Stimulated activated CD8-positive, alpha-beta memory T cell treated with anti-CD3 and anti-CD28 coated beads, Interleukin-7, amount 100 ng/mL, for 1 hour (primary cell): Measurements from ENCODE around the gene BICDL1.

Experiments used
- DNase-seq, 2 donors: peaks; one replicate each; pipeline ENCODE4 v3.0.0-alpha.2; 2020; ENCODE audit warnings: low read depth in 2 of 2

BICDL1 gene

GRCh38 chr12:120055231-120056000 lies 66.4 kb downstream of the BICDL1 start:
- DNase-seq = no peak

GRCh38 chr12:120056739-120057138 lies 67.7 kb downstream of the BICDL1 start:
- no peak for DNase-seq

GRCh38 chr12:120060196-120060595 lies 71.2 kb downstream of the BICDL1 start:
- no peak for DNase-seq

- no peak for DNase-seq
Observed at GRCh38 chr12:120060717-120061116, 71.7 kb downstream of the BICDL1 start.

- no peak for DNase-seq
Observed at GRCh38 chr12:120061575-120062214, 72.7 kb downstream of the BICDL1 start.

GRCh38 chr12:120062976-120063579 lies 74.0 kb downstream of the BICDL1 start:
- DNase-seq = no peak

GRCh38 chr12:120064054-120064940 lies 75.3 kb downstream of the BICDL1 start:
- DNase-seq = no peak

- no peak for DNase-seq
Observed at GRCh38 chr12:120065472-120065871, 76.4 kb downstream of the BICDL1 start.

- no peak for DNase-seq
Observed at GRCh38 chr12:120066341-120066740, 77.3 kb downstream of the BICDL1 start.

- DNase-seq = no peak
Observed at GRCh38 chr12:120067084-120067869, 78.2 kb downstream of the BICDL1 start.

GRCh38 chr12:120067901-120068300 lies 78.9 kb downstream of the BICDL1 start:
- DNase-seq = no peak

- no peak for DNase-seq
Observed at GRCh38 chr12:120069278-120069677, 80.2 kb downstream of the BICDL1 start.

- DNase-seq = no peak
Observed at GRCh38 chr12:120071493-120072020, 82.5 kb downstream of the BICDL1 start.

GRCh38 chr12:120072472-120073249 lies 83.6 kb downstream of the BICDL1 start:
- no peak for DNase-seq

GRCh38 chr12:120075034-120075616 lies 86.1 kb downstream of the BICDL1 start:
- DNase-seq = no peak

- no peak for DNase-seq
Observed at GRCh38 chr12:120076651-120077050, 87.6 kb downstream of the BICDL1 start.

- DNase-seq = no peak
Observed at GRCh38 chr12:120077260-120077659, 88.2 kb downstream of the BICDL1 start.

- DNase-seq = no peak
Observed at GRCh38 chr12:120078868-120079267, 89.8 kb downstream of the BICDL1 start.
